ENCODE data around the gene HIF3A.
"Not testable (repeated sequence)": the region's sequence is repeated elsewhere in the genome, so short reads cannot be mapped to it uniquely, and the experiment has no call there.

Gene HIF3A

GRCh38 chr19:46353730-46354528 lies 57.1 kb downstream of the HIF3A start:
- in situ Hi-C loops (cut with MboI; ENCODE audit: low sequenced_read_pairs), result no loop called here

- in situ Hi-C loops (cut with MboI; ENCODE audit: low sequenced_read_pairs), result no loop called here
These were observed 58.6 kb downstream of the HIF3A start for GRCh38 chr19:46355234-46356148.

GRCh38 chr19:46356149-46357055 lies 59.6 kb downstream of the HIF3A start:
- in situ Hi-C loops (cut with MboI; ENCODE audit: low sequenced_read_pairs), result no loop called here

GRCh38 chr19:46357846-46358583 lies 61.2 kb downstream of the HIF3A start:
- in situ Hi-C loops (cut with MboI; ENCODE audit: low sequenced_read_pairs), result no loop called here

- in situ Hi-C loops (cut with MboI; ENCODE audit: low sequenced_read_pairs), result no loop called here
These were observed 65.1 kb downstream of the HIF3A start for GRCh38 chr19:46361915-46362314.

- in situ Hi-C loops (cut with MboI; ENCODE audit: low sequenced_read_pairs), result no loop called here
These were observed 67.5 kb downstream of the HIF3A start for GRCh38 chr19:46364359-46364758.

- in situ Hi-C loops (cut with MboI; ENCODE audit: low sequenced_read_pairs), result no loop called here
These were observed 68.7 kb downstream of the HIF3A start for GRCh38 chr19:46365561-46365960.

GRCh38 chr19:46366620-46367292 lies 69.9 kb downstream of the HIF3A start:
- in situ Hi-C loops (cut with MboI; ENCODE audit: low sequenced_read_pairs), result no loop called here

- in situ Hi-C loops (cut with MboI; ENCODE audit: low sequenced_read_pairs), result no loop called here
These were observed 70.6 kb downstream of the HIF3A start for GRCh38 chr19:46367426-46367825.

- in situ Hi-C loops (cut with MboI; ENCODE audit: low sequenced_read_pairs), result no loop called here
These were observed 71.3 kb downstream of the HIF3A start for GRCh38 chr19:46368116-46368515.

GRCh38 chr19:46369817-46370216 lies 73.0 kb downstream of the HIF3A start:
- in situ Hi-C loops (cut with MboI; ENCODE audit: low sequenced_read_pairs), result no loop called here

- in situ Hi-C loops (cut with MboI; ENCODE audit: low sequenced_read_pairs), result no loop called here
These were observed 74.6 kb downstream of the HIF3A start for GRCh38 chr19:46371371-46371901.

- in situ Hi-C loops (cut with MboI; ENCODE audit: low sequenced_read_pairs), result no loop called here
These were observed 76.2 kb downstream of the HIF3A start for GRCh38 chr19:46372901-46373490.

GRCh38 chr19:46373491-46374359 lies 76.9 kb downstream of the HIF3A start:
- in situ Hi-C loops (cut with MboI; ENCODE audit: low sequenced_read_pairs), result no loop called here

GRCh38 chr19:46374536-46375475 lies 78.0 kb downstream of the HIF3A start:
- in situ Hi-C loops (cut with MboI; ENCODE audit: low sequenced_read_pairs), result no loop called here

GRCh38 chr19:46375476-46376067 lies 78.7 kb downstream of the HIF3A start:
- in situ Hi-C loops (cut with MboI; ENCODE audit: low sequenced_read_pairs), result not testable (repeated sequence)

All from HL-60/S4 (cell line).